T-helper 2 cell treated with Interferon-gamma antibody and Interleukin-4, amounts not matched to agents 5 μg/mL and 100 μg/mL, for 36 hours (primary cell): ENCODE data around the gene B4GALNT3.

Source experiments
- DNase-seq: peaks from one replicate; pipeline ENCODE4 v3.0.0; 2021; ENCODE audit warnings: low spot score
- H3K27ac Mint-ChIP-seq: one replicate; pipeline ENCODE4 v1.8.0; 2021; ENCODE audit warnings: mild to moderate bottlenecking, mixed read lengths
- H3K27me3 Mint-ChIP-seq: one replicate; pipeline ENCODE4 v1.8.0; 2021; ENCODE audit warnings: low read depth, mixed read lengths
- H3K36me3 Mint-ChIP-seq: one replicate; pipeline ENCODE4 v1.8.0; 2021; ENCODE audit warnings: low read depth, mixed read lengths
- H3K4me1 Mint-ChIP-seq: one replicate; pipeline ENCODE4 v1.8.0; 2021; ENCODE audit warnings: low read depth, mixed read lengths
- H3K4me3 Mint-ChIP-seq: one replicate; pipeline ENCODE4 v1.8.0; 2022; ENCODE audit warnings: mild to moderate bottlenecking, moderate library complexity, mixed read lengths
- H3K9me3 Mint-ChIP-seq: one replicate; pipeline ENCODE4 v1.8.0; 2021; ENCODE audit warnings: mixed read lengths

The B4GALNT3 gene

GRCh38 chr12:580813-581212, 121.1 kb downstream of the B4GALNT3 start:
- Mint-ChIP-seq H3K36me3 (peaks cover 2% of the 10 kb centered on the region), H3K4me3 (no peak overlapping the region), H3K27me3 (no peaks in the 10 kb centered on the region), H3K27ac (no peak overlapping the region), H3K4me1 (peaks cover 7% of the 10 kb centered on the region), H3K9me3 (no peaks in the 10 kb centered on the region)
- DNase-seq: no peak

- Mint-ChIP-seq H3K4me3 (no peak overlapping the region), H3K9me3 (no peaks in the 10 kb centered on the region), H3K4me1 (peaks cover 3% of the 10 kb centered on the region), H3K27ac (no peak overlapping the region), H3K36me3 (peaks cover 2% of the 10 kb centered on the region), H3K27me3 (no peaks in the 10 kb centered on the region)
- DNase-seq: no peak
These were observed 121.6 kb downstream of the B4GALNT3 start for GRCh38 chr12:581321-581720.

- Mint-ChIP-seq H3K4me3 (no peak overlapping the region), H3K27ac (no peak overlapping the region), H3K27me3 (no peaks in the 10 kb centered on the region), H3K9me3 (no peaks in the 10 kb centered on the region), H3K4me1 (peaks cover under 1% of the 10 kb centered on the region), H3K36me3 (peaks cover under 1% of the 10 kb centered on the region)
- DNase-seq: no peak
These were observed 122.0 kb downstream of the B4GALNT3 start for GRCh38 chr12:581746-582145.

- Mint-ChIP-seq H3K4me3 (no peak overlapping the region), H3K4me1 (no peaks in the 10 kb centered on the region), H3K36me3 (no peaks in the 10 kb centered on the region), H3K27ac (no peak overlapping the region), H3K27me3 (no peaks in the 10 kb centered on the region), H3K9me3 (peaks cover 1% of the 10 kb centered on the region)
- DNase-seq: no peak
These were observed 123.6 kb downstream of the B4GALNT3 start for GRCh38 chr12:583251-583869.

- Mint-ChIP-seq H3K36me3 (no peaks in the 10 kb centered on the region), H3K4me1 (peaks cover 3% of the 10 kb centered on the region), H3K4me3 (no peak overlapping the region), H3K27ac (no peak overlapping the region), H3K27me3 (no peaks in the 10 kb centered on the region), H3K9me3 (peaks cover 4% of the 10 kb centered on the region)
- DNase-seq: no peak
These were observed 125.6 kb downstream of the B4GALNT3 start for GRCh38 chr12:585062-586061.

GRCh38 chr12:586318-587071, 126.8 kb downstream of the B4GALNT3 start:
- no peak overlapping the region for H3K27ac Mint-ChIP-seq
- no peak overlapping the region for H3K4me3 Mint-ChIP-seq
- no peak for DNase-seq
- H3K4me1 Mint-ChIP-seq: peaks cover 3% of the 10 kb centered on the region
- peaks cover 4% of the 10 kb centered on the region for H3K9me3 Mint-ChIP-seq
- H3K36me3 Mint-ChIP-seq: no peaks in the 10 kb centered on the region
- H3K27me3 Mint-ChIP-seq: no peaks in the 10 kb centered on the region

- peaks cover 3% of the 10 kb centered on the region for H3K4me1 Mint-ChIP-seq
- DNase-seq: no peak
- peaks cover 4% of the 10 kb centered on the region for H3K9me3 Mint-ChIP-seq
- H3K36me3 Mint-ChIP-seq: no peaks in the 10 kb centered on the region
- H3K27ac Mint-ChIP-seq: no peak overlapping the region
- no peak overlapping the region for H3K4me3 Mint-ChIP-seq
- no peaks in the 10 kb centered on the region for H3K27me3 Mint-ChIP-seq
These were observed 127.6 kb downstream of the B4GALNT3 start for GRCh38 chr12:587132-588023.

- no peak for DNase-seq
- H3K27me3 Mint-ChIP-seq: no peaks in the 10 kb centered on the region
- peaks cover 4% of the 10 kb centered on the region for H3K9me3 Mint-ChIP-seq
- H3K27ac Mint-ChIP-seq: no peak overlapping the region
- H3K4me3 Mint-ChIP-seq: no peak overlapping the region
- H3K36me3 Mint-ChIP-seq: no peaks in the 10 kb centered on the region
- H3K4me1 Mint-ChIP-seq: peaks cover 3% of the 10 kb centered on the region
These were observed 128.2 kb downstream of the B4GALNT3 start for GRCh38 chr12:588024-588322.

- H3K4me1 Mint-ChIP-seq: peaks cover 3% of the 10 kb centered on the region
- H3K4me3 Mint-ChIP-seq: no peak overlapping the region
- peaks cover 2% of the 10 kb centered on the region for H3K27me3 Mint-ChIP-seq
- H3K27ac Mint-ChIP-seq: no peak overlapping the region
- DNase-seq: no peak
- peaks cover 4% of the 10 kb centered on the region for H3K9me3 Mint-ChIP-seq
- no peaks in the 10 kb centered on the region for H3K36me3 Mint-ChIP-seq
These were observed 128.9 kb downstream of the B4GALNT3 start for GRCh38 chr12:588646-589045.

- Mint-ChIP-seq H3K4me1 (peaks cover 3% of the 10 kb centered on the region), H3K9me3 (peaks cover 4% of the 10 kb centered on the region), H3K27me3 (peaks cover 11% of the 10 kb centered on the region), H3K36me3 (no peaks in the 10 kb centered on the region), H3K4me3 (no peak overlapping the region), H3K27ac (no peak overlapping the region)
- no peak for DNase-seq
These were observed 130.5 kb downstream of the B4GALNT3 start for GRCh38 chr12:590206-590750.

GRCh38 chr12:591167-592023, 131.7 kb downstream of the B4GALNT3 start:
- no peak for DNase-seq

GRCh38 chr12:592024-592505, 132.3 kb downstream of the B4GALNT3 start:
- DNase-seq: no peak
- peaks cover 3% of the 10 kb centered on the region for H3K4me1 Mint-ChIP-seq
- H3K27me3 Mint-ChIP-seq: peaks cover 11% of the 10 kb centered on the region
- peaks cover 4% of the 10 kb centered on the region for H3K9me3 Mint-ChIP-seq
- H3K4me3 Mint-ChIP-seq: no peak overlapping the region
- no peak overlapping the region for H3K27ac Mint-ChIP-seq
- no peaks in the 10 kb centered on the region for H3K36me3 Mint-ChIP-seq

More at GRCh38 chr12:591167-592023, 131.7 kb downstream of the B4GALNT3 start:
- H3K27me3 Mint-ChIP-seq: peaks cover 11% of the 10 kb centered on the region
- H3K4me1 Mint-ChIP-seq: peaks cover 3% of the 10 kb centered on the region
- H3K9me3 Mint-ChIP-seq: peaks cover 4% of the 10 kb centered on the region
- no peak overlapping the region for H3K27ac Mint-ChIP-seq
- H3K4me3 Mint-ChIP-seq: no peak overlapping the region
- H3K36me3 Mint-ChIP-seq: no peaks in the 10 kb centered on the region
